Measurements from ENCODE around the gene SCAMP2.

SCAMP2 gene

GRCh38 chr15:74858369-74858740, 14.8 kb downstream of the SCAMP2 start:
- no peak for DNase-seq (ENCODE audit: low spot score)

DNA sequence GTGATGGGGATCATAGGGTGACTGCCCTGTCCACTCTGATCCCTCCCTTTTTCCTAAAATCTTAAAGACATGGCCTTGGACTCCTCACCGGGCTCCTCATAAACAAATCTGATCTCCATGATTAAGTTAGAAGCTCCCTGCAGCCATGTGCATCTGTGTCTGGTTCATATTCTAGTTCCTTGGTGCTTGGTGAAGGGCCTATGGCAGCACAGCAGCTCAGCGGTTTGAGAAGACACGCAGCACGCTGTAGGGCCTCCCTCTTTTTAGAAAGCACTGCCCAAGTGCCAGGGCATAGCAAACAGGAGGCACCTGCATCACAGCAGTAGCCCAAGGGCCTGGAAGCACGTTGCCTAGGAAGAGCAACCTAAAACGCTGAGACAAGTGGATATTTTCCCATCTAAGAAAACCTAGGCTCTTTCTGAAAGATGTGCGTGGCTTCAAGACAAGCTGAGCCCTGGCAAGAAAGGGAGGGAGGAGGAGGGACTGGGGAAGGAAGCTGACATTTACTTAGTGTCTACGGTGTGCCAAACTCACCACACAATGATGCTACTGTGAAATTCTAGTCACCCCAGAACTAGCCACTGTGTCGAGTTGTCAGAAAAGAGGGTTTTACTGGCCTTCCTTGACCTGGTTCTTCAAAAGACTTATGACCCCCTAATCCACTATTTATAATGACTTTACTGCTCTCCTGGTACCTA, 15.3 kb downstream of the SCAMP2 start:
- no peak for DNase-seq (ENCODE audit: low spot score)

DNA sequence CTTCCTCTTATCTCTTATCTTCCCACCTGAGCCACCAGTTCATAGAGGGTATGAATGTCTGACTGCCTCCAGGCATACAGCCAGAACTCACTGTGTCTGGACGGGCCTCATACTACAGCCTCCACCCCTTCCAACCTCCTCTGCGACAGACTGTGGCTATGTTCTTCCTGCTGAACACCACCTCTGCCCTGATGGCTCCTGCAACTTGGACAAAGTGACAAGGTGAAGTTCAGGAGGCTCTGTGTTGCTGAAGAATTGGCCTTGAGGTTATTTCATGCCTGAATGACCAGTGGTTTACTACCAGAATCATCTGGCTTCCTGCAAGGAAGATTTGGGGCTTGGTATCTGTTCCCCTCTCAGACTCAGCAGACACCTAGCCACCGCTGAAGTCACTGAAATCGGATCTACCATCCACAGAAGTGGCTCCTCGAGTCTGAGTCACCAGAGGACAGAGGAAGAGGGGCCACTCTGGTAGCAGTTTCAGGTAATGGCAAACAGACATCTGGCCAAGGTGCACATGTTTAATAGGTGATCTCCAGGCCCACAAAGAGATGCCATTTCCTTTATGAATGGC, 16.0 kb downstream of the SCAMP2 start:
- DNase-seq (ENCODE audit: low spot score): no peak

- no peak for DNase-seq (ENCODE audit: low spot score)
Measured at GRCh38 chr15:74856537-74856936, 16.6 kb downstream of the SCAMP2 start.

DNA sequence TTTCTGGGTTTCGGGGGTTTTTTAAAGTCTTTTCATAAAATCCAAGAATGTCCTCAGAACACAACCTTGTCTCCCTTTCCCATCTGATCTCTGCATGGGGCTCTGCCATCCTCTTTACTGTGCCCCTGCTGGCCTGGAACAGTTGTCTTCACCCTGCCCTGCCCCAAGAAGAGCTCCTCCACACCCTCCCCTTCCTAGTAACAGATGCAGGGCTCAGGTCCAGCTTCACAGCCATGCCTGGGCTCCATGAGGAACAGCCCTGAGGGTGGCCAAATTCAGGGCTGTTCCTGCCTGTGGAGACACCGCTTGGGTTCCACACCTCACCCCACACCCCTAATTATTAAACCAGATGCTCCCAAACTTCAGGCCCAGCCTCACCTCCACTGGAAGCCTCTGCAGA, 17.3 kb downstream of the SCAMP2 start:
- DNase-seq (ENCODE audit: low spot score): no peak

DNA sequence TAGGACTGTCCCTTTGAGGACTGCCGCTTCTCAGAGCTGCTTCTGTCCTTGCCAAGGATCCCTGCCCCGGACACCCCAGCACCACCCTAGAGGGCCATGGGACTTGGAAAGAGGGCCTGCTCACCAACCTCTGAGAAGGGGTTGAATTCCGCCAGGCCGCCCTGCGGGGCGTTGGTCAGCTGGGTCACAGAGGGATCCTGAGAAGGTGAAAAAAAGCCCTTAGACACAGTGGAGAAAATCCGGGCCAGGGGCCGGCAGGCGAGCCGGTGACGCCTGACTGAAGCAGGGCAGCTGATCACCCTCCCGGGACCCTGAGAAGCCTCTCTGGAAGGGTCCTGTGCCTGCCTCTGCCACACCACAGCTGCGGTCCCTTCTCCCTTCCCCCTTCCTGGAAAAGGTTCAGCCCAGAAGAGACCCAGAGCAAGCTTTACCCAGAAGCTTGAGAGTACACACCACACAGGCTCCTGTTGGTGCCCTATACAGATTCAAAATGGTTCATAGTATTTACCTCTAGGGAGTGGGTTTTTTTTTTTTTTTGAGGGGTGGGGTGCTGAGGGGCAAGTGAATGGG, 18.6 kb downstream of the SCAMP2 start:
- no peak for DNase-seq (ENCODE audit: low spot score)

DNA sequence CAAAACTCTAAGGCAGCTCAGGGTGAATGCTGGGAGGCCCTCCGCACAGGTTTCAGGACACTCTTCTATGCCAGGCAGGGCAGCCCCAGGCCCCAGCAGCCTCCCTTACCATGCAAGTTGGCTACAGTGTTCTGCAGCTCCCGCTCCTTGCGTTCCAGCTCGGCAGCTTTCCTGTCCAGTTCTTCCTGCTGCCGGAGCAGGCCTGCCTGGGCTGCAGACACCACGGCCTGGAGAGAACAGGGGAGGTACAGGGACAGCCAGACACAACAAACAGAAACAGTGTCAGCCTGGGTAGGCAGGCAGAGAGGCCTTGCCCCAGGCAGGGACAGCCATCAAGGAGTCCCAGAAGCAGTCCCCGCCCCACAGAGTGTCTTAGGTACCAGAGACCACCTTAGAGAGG, 21.2 kb downstream of the SCAMP2 start:
- DNase-seq (ENCODE audit: low spot score): no peak

- DNase-seq (ENCODE audit: low spot score): no peak
Measured at GRCh38 chr15:74850393-74850792, 22.8 kb downstream of the SCAMP2 start.

DNA sequence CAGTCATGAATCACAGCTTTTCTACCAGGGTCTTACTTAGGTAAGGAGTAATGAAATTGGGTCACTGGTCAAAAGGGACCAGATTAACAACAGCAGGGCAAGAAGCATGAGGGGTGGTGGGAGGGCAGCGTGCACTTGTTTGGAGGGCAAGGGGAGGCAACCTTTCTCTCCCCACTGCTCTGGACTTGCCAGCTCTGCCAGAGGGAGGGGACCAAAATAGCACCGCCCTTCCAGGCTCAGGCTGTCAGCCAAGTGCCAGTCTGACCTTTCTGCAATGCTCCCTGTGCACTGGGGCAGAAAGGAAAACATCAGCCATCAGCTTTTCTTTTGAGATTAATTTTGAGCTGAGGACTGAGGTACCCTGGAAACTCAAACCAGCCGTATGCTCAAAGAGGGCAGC, 25.7 kb downstream of the SCAMP2 start:
- DNase-seq (ENCODE audit: low spot score): no peak

DNA sequence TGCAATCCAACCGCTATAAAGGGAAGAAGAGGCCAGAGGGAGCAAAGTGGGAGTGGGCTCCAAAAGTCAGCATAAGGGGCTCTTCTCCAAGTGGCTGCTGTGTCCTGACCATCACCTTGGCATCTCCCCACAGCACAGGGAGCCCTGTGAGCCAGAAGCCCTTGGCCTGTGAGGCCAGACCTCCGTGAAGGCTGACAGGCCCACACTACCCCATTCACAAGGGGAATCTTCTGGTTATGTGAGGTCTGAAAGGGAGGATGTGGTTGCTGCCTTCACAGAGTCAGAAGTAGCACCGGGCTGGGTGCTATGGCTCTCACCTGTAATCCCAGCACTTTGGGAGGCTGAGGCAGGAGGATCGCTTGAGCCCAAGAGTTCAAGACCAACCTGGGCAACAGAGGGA, 27.6 kb downstream of the SCAMP2 start:
- DNase-seq (ENCODE audit: low spot score): no peak

GRCh38 chr15:74845208-74845568, 28.0 kb downstream of the SCAMP2 start:
- DNase-seq (ENCODE audit: low spot score): peak; percentile 84

DNA sequence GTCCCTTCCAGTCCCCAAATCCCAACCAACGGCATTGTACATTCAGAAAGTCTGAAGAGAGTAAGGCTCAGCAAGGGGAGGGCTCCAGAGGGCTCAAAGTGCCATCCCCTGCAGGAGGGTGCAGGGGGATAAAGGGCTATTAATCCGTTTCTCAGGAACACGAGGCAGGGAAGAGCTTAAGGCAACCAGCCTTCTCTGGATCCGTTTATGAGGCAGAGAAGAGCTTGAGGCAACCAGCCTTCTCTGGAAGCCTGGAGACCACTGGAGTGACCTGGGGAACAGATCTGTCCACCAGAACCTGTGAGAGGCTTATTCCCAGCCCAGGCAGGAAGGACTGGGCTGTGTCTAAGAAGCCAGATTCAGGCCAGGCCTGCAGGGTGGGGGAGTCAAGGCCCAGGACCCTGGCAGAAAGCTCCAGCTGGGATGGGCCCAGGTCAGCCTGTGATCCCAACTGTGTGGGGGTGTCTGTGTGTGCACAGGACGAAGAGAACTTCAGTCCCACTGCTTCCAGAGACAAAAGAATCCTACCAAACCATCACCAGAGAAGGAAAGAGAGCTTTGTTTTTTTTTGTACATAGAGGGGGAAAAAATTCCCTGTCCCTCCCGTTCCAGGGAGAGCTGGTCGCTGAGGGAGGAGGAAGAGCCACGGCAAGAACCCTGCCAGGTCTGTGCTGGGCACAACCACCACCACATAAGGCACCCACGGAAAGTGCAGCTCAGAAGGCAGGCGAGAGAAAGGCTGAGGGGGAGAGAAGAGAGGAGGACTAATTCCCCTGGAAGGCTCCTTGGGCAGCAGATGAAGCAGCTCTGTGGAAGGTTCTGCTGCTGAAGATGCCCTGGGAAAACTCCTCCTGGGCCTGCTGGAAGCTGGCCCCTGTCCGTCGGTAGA, 28.6 kb downstream of the SCAMP2 start:
- DNase-seq (ENCODE audit: low spot score): no peak

DNA sequence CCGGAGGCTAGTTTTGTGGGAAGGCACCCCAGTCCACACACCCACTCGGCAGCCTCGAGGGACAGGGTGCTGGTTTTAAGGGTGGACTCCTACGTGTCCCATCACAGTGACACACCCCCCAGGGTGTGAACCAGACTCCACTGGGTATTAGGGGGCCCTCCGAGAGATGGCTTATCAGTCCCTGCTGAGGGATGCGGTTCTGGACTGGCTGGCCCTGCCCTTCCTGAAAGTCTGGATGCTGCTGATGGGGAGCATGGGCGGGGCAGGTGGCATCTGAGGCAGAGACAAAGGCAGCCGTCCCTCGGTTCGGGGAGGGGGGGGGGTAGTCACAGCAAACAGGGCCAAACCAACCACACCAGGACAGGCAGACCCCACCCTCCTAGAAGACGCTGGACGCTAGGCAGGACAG, 29.3 kb downstream of the SCAMP2 start:
- DNase-seq (ENCODE audit: low spot score): no peak

- DNase-seq (ENCODE audit: low spot score): no peak
Measured at GRCh38 chr15:74843445-74843828, 29.7 kb downstream of the SCAMP2 start.

GRCh38 chr15:74842581-74843444, 30.4 kb downstream of the SCAMP2 start, which contains the start of gene ULK3:
Gene ULK3 (minus strand): TSS chr15:74843156. CDS start chr15:74843105, 51 bp downstream.
- DNase-seq (ENCODE audit: low spot score): peak; percentile 93

- no peak for DNase-seq (ENCODE audit: low spot score)
Measured at GRCh38 chr15:74841891-74842373, 31.2 kb downstream of the SCAMP2 start.

GRCh38 chr15:74840851-74841775, 32.1 kb downstream of the SCAMP2 start:
- DNase-seq (ENCODE audit: low spot score): no peak

- no peak for DNase-seq (ENCODE audit: low spot score)
Measured at GRCh38 chr15:74839526-74840395, 33.4 kb downstream of the SCAMP2 start.

DNA sequence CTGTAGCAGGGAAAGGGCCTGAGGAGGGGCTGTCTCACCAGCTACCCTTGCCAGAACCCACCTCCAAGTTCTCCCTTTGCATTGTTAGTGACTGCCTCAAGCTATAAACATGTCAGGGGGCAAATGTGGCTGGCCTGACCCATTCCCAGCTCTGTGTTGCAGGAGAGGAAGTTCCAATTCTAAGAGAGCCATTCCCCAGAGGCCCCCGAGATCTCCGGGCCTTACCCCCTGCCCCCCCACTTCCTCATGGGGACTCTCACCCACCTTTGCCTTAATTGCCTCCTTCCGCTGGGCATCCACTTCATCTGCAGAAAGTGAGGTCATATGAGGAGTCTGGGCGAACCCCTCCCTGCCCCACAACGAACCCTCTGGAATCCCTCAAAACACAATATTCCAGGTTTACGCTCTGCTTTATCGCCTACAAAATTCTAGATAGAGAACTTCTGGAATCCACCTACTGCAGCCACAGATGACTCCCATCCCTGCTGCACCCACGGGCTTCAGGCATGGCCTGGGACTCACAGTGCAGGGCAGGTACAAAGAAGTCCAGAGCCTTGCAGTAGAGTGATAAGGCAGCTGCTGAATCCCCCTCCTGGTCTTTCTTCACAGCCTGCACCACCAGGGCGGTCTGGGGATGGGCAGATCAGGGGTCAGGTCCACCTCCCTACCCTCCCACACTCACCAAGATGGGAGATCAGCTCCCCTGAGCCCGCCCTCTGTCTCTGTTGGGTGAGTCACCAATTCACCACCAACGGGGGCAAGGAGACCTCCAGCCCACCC, 34.2 kb downstream of the SCAMP2 start:
- DNase-seq (ENCODE audit: low spot score): no peak
